Measurements from ENCODE around the gene MYOF.

The MYOF gene

DNA sequence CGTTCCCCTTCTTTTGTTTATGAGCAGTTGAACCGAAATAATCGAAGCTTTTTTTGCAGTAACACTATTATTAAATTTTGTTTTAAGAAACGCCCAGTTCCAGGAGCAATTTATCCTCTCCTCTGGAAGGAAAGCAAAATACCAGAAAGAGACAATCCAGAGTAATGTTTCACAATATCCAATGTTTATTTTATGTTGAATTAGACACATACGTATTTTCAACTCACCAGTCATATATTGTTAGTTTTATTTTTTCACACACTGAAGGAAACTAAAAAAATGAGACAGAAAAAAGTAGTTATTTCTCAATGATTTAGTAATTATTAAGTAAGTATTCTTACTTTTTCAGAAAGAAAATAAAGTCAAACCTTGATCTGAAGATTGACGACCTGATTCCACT lies 85.1 kb downstream of the MYOF start:
- no peak for TF ChIP-seq CTCF (IDR thresholded peaks at IDR 0.05; ENCODE audit: extremely low read depth, missing control alignments)
- DNase-seq (ENCODE audit: low spot score), result no peak

- no peak for DNase-seq (ENCODE audit: low spot score)
- no peak for TF ChIP-seq CTCF (IDR thresholded peaks at IDR 0.05; ENCODE audit: extremely low read depth, missing control alignments)
Observed at GRCh38 chr10:93393211-93393610, 88.9 kb downstream of the MYOF start.

DNA sequence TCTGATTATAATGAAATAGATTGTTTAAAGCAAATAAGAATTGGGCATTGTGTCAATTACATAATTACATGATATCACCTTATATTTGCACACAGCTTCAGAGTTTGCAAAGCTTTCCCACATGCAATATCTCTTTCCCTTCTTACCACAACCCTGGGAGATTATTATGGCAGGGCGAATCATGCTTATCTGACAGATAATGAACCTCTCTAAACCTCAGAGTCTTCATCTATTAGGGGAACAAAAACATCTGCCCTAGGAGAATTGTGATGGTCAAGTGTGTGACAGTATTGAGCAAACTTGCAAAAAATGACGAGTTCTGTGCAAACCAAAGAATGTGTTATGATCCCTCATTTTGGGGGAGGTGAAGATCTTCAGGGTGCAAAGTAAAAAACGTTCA lies 90.0 kb downstream of the MYOF start:
- no peak for TF ChIP-seq CTCF (IDR thresholded peaks at IDR 0.05; ENCODE audit: extremely low read depth, missing control alignments)
- no peak for DNase-seq (ENCODE audit: low spot score)

- no peak for DNase-seq (ENCODE audit: low spot score)
- no peak for TF ChIP-seq CTCF (IDR thresholded peaks at IDR 0.05; ENCODE audit: extremely low read depth, missing control alignments)
Observed at GRCh38 chr10:93390306-93391090, 91.6 kb downstream of the MYOF start.

GRCh38 chr10:93386631-93387369 lies 95.3 kb downstream of the MYOF start:
- TF ChIP-seq CTCF (IDR thresholded peaks at IDR 0.05; ENCODE audit: extremely low read depth, missing control alignments), result no peak
- no peak for DNase-seq (ENCODE audit: low spot score)

- no peak for TF ChIP-seq CTCF (IDR thresholded peaks at IDR 0.05; ENCODE audit: extremely low read depth, missing control alignments)
- DNase-seq (ENCODE audit: low spot score), result no peak
Observed at GRCh38 chr10:93385345-93385744, 96.8 kb downstream of the MYOF start.

DNA sequence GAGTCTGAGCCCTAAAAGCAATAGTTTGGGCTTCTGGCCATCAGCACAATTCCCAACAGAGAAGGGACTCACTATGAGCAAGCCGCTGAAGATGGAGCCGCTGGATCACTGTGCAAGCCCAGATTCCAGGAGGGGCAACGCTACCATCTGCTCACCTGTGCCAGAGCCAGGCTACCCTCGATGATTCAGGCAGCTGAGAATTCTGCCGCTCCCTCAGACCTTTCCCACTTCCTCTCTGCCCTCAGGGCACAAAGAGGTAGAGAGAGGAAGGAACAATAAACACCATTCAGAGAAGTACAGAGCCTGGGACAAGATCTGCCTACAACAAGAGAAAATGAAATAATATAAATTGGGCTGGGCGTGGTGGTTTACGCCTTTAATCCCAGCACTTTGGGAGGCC lies 98.1 kb downstream of the MYOF start:
- no peak for TF ChIP-seq CTCF (IDR thresholded peaks at IDR 0.05; ENCODE audit: extremely low read depth, missing control alignments)
- DNase-seq (ENCODE audit: low spot score), result no peak

Measured in GM20000 (cell line).